GM23338 (cell line): ENCODE data around the gene ZNF644. TPM values are rescaled to one million over a fixed set of nuclear protein-coding genes. Genes with fewer than 3 reads are reported as not detected.
A peak's percentile ranks its signal among the peaks of the same experiment; 100 is the strongest.

Experiments used
- ATAC-seq: fragments of 200-7000 bp; cut with Tn5 transposase; 3 replicates; pipeline ENCODE4 v1.9.1; 2020
- DNase-seq: peaks from one replicate; pipeline ENCODE4 v3.0.0-alpha.2; 2015; ENCODE audit warnings: low spot score
- H2AFZ ChIP-seq: fragments of 200-600 bp; sonication (generic); 2 replicates; pipeline ENCODE4 v1.8.0; 2016; ENCODE audit warnings: antibody characterized with exemption, mild to moderate bottlenecking, moderate library complexity
- H3F3A ChIP-seq: fragments of 200-600 bp; sonication (generic); replicated peaks from 2 replicates; pipeline ENCODE4 v1.8.0; 2017; ENCODE audit warnings: antibody characterized with exemption, mixed run types, low read depth
- H3K27ac ChIP-seq: fragments of 200-600 bp; sonication (generic); 2 replicates; pipeline ENCODE4 v1.6.1; 2016; ENCODE audit warnings: low read depth
- H3K27me3 ChIP-seq: fragments of 200-600 bp; sonication (generic); 2 replicates; pipeline ENCODE4 v1.8.0; 2016; ENCODE audit warnings: mild to moderate bottlenecking, mixed run types, moderate library complexity; ENCODE audit not compliant: insufficient read depth
- H3K36me3 ChIP-seq: fragments of 200-600 bp; sonication (generic); 2 replicates; pipeline ENCODE4 v1.8.0; 2016; ENCODE audit warnings: mild to moderate bottlenecking; ENCODE audit not compliant: insufficient read depth
- H3K4me1 ChIP-seq: fragments of 200-600 bp; sonication (generic); 2 replicates; pipeline ENCODE4 v1.8.0; 2016; ENCODE audit warnings: mild to moderate bottlenecking, moderate library complexity; ENCODE audit not compliant: insufficient read depth
- H3K4me2 ChIP-seq: fragments of 200-600 bp; sonication (generic); 2 replicates; pipeline ENCODE4 v1.7.1; 2017; ENCODE audit warnings: mixed run types
- H3K4me3 ChIP-seq: fragments of 200-600 bp; sonication (generic); 2 replicates; pipeline ENCODE4 v1.6.1; 2016; ENCODE audit warnings: mixed run types
- H3K79me2 ChIP-seq: fragments of 200-600 bp; sonication (generic); replicated peaks from 2 replicates; pipeline ENCODE4 v1.8.0; 2017; ENCODE audit warnings: mild to moderate bottlenecking; ENCODE audit not compliant: insufficient read depth
- H3K9me2 ChIP-seq: fragments of 200-600 bp; sonication (generic); 2 replicates; pipeline ENCODE4 v1.8.0; 2017; ENCODE audit not compliant: insufficient read depth
- H4K20me1 ChIP-seq: fragments of 200-600 bp; sonication (generic); replicated peaks from 2 replicates; pipeline ENCODE4 v1.8.0; 2017; ENCODE audit warnings: mild to moderate bottlenecking; ENCODE audit not compliant: insufficient read depth
- H3K27ac Mint-ChIP-seq: 2 replicates; pipeline ENCODE4 v1.8.0; 2020; ENCODE audit warnings: inconsistent platforms, mild to moderate bottlenecking, moderate library complexity, mixed read lengths
- H3K27me3 Mint-ChIP-seq: 3 replicates; pipeline ENCODE4 v1.8.0; 2022; ENCODE audit warnings: low read depth, mild to moderate bottlenecking, moderate library complexity, mixed read lengths, inconsistent platforms; ENCODE audit not compliant: insufficient read depth, poor library complexity
- H3K36me3 Mint-ChIP-seq: 3 replicates; pipeline ENCODE4 v1.8.0; 2021; ENCODE audit warnings: low read depth, mild to moderate bottlenecking, inconsistent platforms, moderate library complexity, mixed read lengths
- H3K4me1 Mint-ChIP-seq: 3 replicates; pipeline ENCODE4 v1.8.0; 2020; ENCODE audit warnings: mild to moderate bottlenecking, inconsistent platforms, mixed read lengths
- H3K4me3 Mint-ChIP-seq: 3 replicates; pipeline ENCODE4 v1.8.0; 2021; ENCODE audit warnings: moderate library complexity, mild to moderate bottlenecking, inconsistent platforms, mixed read lengths
- H3K9me3 Mint-ChIP-seq: 3 replicates; pipeline ENCODE4 v1.8.0; 2020; ENCODE audit warnings: moderate library complexity, mild to moderate bottlenecking, inconsistent platforms, mixed read lengths
- CREB1 ChIP-seq: fragments of 250-450 bp; sonication (Bioruptor Pico); IDR thresholded peaks from 2 replicates; pipeline ENCODE4 v1.5.0; 2020; ENCODE audit warnings: low read depth, mild to moderate bottlenecking, moderate library complexity
- CTCF ChIP-seq, 2 experiments: fragments of 200-600 bp in 1 of 2; sonication (generic) in 1 of 2; conservative IDR thresholded peaks; 2 replicates each; pipeline versions ENCODE4 v1.5.1 to v1.6.1; 2016 to 2017; ENCODE audit warnings: antibody characterized with exemption in 2 of 2, low read depth in 2 of 2, mild to moderate bottlenecking in 2 of 2, moderate library complexity in 1 of 2
- JUNB ChIP-seq: IDR thresholded peaks from one replicate; pipeline ENCODE4 v1.6.1; 2016; ENCODE audit warnings: antibody characterized with exemption; ENCODE audit not compliant: unreplicated experiment
- POLR2AphosphoS5 ChIP-seq: IDR thresholded peaks from 2 replicates; pipeline ENCODE4 v1.6.1; 2016; ENCODE audit warnings: antibody characterized with exemption, low read depth
- REST ChIP-seq: IDR thresholded peaks from one replicate; pipeline ENCODE4 v1.6.1; 2018; ENCODE audit warnings: antibody characterized with exemption; ENCODE audit not compliant: unreplicated experiment
- STAT1 ChIP-seq: IDR thresholded peaks from one replicate; pipeline ENCODE4 v1.6.1; 2016; ENCODE audit warnings: antibody characterized with exemption; ENCODE audit not compliant: unreplicated experiment
- ZNF331 ChIP-seq: fragments of 250-450 bp; sonication (Bioruptor Pico); IDR thresholded peaks from 2 replicates; pipeline ENCODE4 v1.5.0; 2020; ENCODE audit warnings: low read depth, mild to moderate bottlenecking, moderate library complexity
- polyA plus RNA-seq: library from polyadenylated mRNA; unstranded; fragments of >200 nt; fragmentation: Nextera tagmentation; extraction: Ambion mirVana; gene quantifications from 2 replicates; pipeline ENCODE4 v1.2.1, GENCODE V29; 2016
- total RNA-seq: library from RNA; depleted of rRNA; stranded (reverse); fragments of >200 nt; shearing (Covaris generic); gene quantifications from 2 replicates; pipeline ENCODE4 v1.2.3, GENCODE V29; 2014

Gene ZNF644
- total and polyA plus RNA-seq, 2 experiments from 2014 or later = 101 to 103 TPM

- Histone ChIP-seq H3K4me2 (0 out of 2 replicates have a peak overlapping the region, but pooled peaks have one; percentile 8), H2AFZ (no peak overlapping the region), H3K27ac (no peak overlapping the region), H3F3A (no peaks in the 10 kb centered on the region), H3K79me2 (peaks cover 95% of the 10 kb centered on the region), H3K9me2 (no peaks in the 10 kb centered on the region), H3K4me1 (peaks cover 57% of the 10 kb centered on the region), H3K36me3 (0 out of 2 replicates have a peak, but pooled peaks cover 6% of the 10 kb centered on the region), H4K20me1 (peaks cover 6% of the 10 kb centered on the region; the same call in 1 of the 2 replicates), H3K27me3 (no peaks in the 10 kb centered on the region), H3K4me3 (no peak overlapping the region)
- Mint-ChIP-seq H3K4me3 (no peak overlapping the region), H3K9me3 (no peaks in the 10 kb centered on the region), H3K27me3 (peaks cover 2% of the 10 kb centered on the region), H3K36me3 (peaks cover 17% of the 10 kb centered on the region; the same call in 2 of the 3 replicates), H3K4me1 (peaks cover 62% of the 10 kb centered on the region), H3K27ac (peak overlapping the region; percentile 83; the same call in 1 of the 2 replicates)
- ATAC-seq (no peak), DNase-seq (no peak)
- no peak for TF ChIP-seq CTCF (conservative IDR thresholded peaks at IDR 0.05; ENCODE audit: low read depth in 2 of 2)
- no peak for TF ChIP-seq CREB1
- no peak for TF ChIP-seq STAT1
- no peak for TF ChIP-seq JUNB
- no peak for TF ChIP-seq POLR2AphosphoS5
- no peak for TF ChIP-seq REST
Measured at GRCh38 chr1:90919900-90920299, 101.9 kb downstream of the ZNF644 start.

GRCh38 chr1:90919190-90919719 is 102.6 kb downstream of the ZNF644 start:
- peaks cover 95% of the 10 kb centered on the region for H3K79me2 ChIP-seq
- TF ChIP-seq ZNF331 = no peak
- no peaks in the 10 kb centered on the region for H3K27me3 ChIP-seq
- H3K36me3 Mint-ChIP-seq = peaks cover 20% of the 10 kb centered on the region; the same call in 2 of the 3 replicates
- H3K27ac ChIP-seq = no peak overlapping the region
- ATAC-seq (no peak; the same call in 2 of the 3 replicates), DNase-seq (peak; percentile 33)
- peaks cover 4% of the 10 kb centered on the region for H3K27me3 Mint-ChIP-seq
- peak overlapping the region; percentile 7; the same call in 1 of the 2 replicates for H3K4me2 ChIP-seq
- H3K4me1 ChIP-seq = peaks cover 51% of the 10 kb centered on the region
- no peak overlapping the region for H3K4me3 Mint-ChIP-seq
- H4K20me1 ChIP-seq = peaks cover 6% of the 10 kb centered on the region; the same call in 1 of the 2 replicates
- H3K9me3 Mint-ChIP-seq = no peaks in the 10 kb centered on the region
- no peaks in the 10 kb centered on the region for H3K9me2 ChIP-seq
- no peak overlapping the region for H2AFZ ChIP-seq
- H3K36me3 ChIP-seq = 0 out of 2 replicates have a peak, but pooled peaks cover 6% of the 10 kb centered on the region
- H3F3A ChIP-seq = no peaks in the 10 kb centered on the region
- no peak overlapping the region for H3K4me3 ChIP-seq
- peaks cover 56% of the 10 kb centered on the region for H3K4me1 Mint-ChIP-seq
- no peak overlapping the region for H3K27ac Mint-ChIP-seq
